SK-N-SH (cell line): ENCODE data around the gene PDLIM5. TPM values are rescaled to one million over a fixed set of nuclear protein-coding genes. Genes with fewer than 3 reads are reported as not detected.

ENCODE experiments used
- CTCF ChIA-PET: fragments of 300-600, 350-600 bp; formaldehyde crosslinking; extraction: SDS; loops from one replicate; lab custom pipeline; 2021; lab: Yijun Ruan, JAX
- POLR2A ChIA-PET: fragments of 350-600 bp; sonication (Branson Sonifier 250); formaldehyde crosslinking; extraction: SDS; loops from one replicate; lab custom pipeline; 2020; ENCODE audit warnings: antibody characterized with exemption, inconsistent platforms; lab: Yijun Ruan, JAX
- DNase-seq: peaks from one replicate; pipeline ENCODE4 v3.0.0; 2012
- H2AFZ ChIP-seq: fragments of 200-600 bp; sonication (generic); 2 replicates; pipeline ENCODE4 v1.8.1; 2016; ENCODE audit warnings: antibody characterized with exemption, mild to moderate bottlenecking, low read depth
- H3F3A ChIP-seq: fragments of 200-600 bp; sonication (generic); replicated peaks from 2 replicates; pipeline ENCODE3; 2016; ENCODE audit warnings: antibody characterized with exemption, mild to moderate bottlenecking; ENCODE audit not compliant: insufficient read depth
- H3K27ac ChIP-seq, 2 experiments: fragments of 200-500 bp in 1 of 2; fragments of 200-600 bp in 1 of 2; sonication (Bioruptor generic) in 1 of 2; sonication (generic), shearing (Covaris generic) in 1 of 2; 2 replicates each; pipeline versions ENCODE4 v1.5.1 to v1.6.1; 2014 to 2016; ENCODE audit warnings: low read depth in 2 of 2, inconsistent platforms in 1 of 2, low read length in 1 of 2, mild to moderate bottlenecking in 1 of 2, mixed read lengths in 1 of 2
- H3K27me3 ChIP-seq: fragments of 200-600 bp; sonication (generic), shearing (Covaris generic); 2 replicates; pipeline ENCODE4 v1.6.1; 2016; ENCODE audit warnings: mixed run types; ENCODE audit not compliant: insufficient read depth
- H3K36me3 ChIP-seq, 2 experiments: fragments of 200-500 bp in 1 of 2; fragments of 200-600 bp in 1 of 2; sonication (Bioruptor generic) in 1 of 2; sonication (generic) in 1 of 2; replicated peaks in 1 of 2; 2 replicates each; pipeline versions ENCODE3 to v1.5.1; 2014 to 2016; ENCODE audit warnings: low read length in 1 of 2, mild to moderate bottlenecking in 1 of 2; ENCODE audit not compliant: insufficient read depth in 2 of 2, control insufficient read depth in 1 of 2
- H3K4me1 ChIP-seq, 2 experiments: fragments of 200-500 bp in 1 of 2; fragments of 200-600 bp in 1 of 2; sonication (Bioruptor generic) in 1 of 2; sonication (generic), shearing (Covaris generic) in 1 of 2; 2 replicates each; pipeline versions ENCODE4 v1.5.1 to v1.6.1; 2014 to 2016; ENCODE audit warnings: low read depth in 1 of 2, low read length in 1 of 2, mixed run types in 1 of 2; ENCODE audit not compliant: insufficient read depth in 2 of 2, control insufficient read depth in 1 of 2
- H3K4me2 ChIP-seq: fragments of 200-600 bp; sonication (generic), shearing (Covaris generic); 2 replicates; pipeline ENCODE4 v1.6.1; 2017; ENCODE audit warnings: mixed run types
- H3K4me3 ChIP-seq, 2 experiments: fragments of 200-500 bp in 1 of 2; fragments of 200-600 bp in 1 of 2; sonication (Bioruptor generic) in 1 of 2; sonication (generic), shearing (Covaris generic) in 1 of 2; 2 replicates each; pipeline versions ENCODE4 v1.5.1 to v1.8.1; 2014 to 2016; ENCODE audit warnings: low read depth in 2 of 2, inconsistent platforms in 1 of 2, low read length in 1 of 2, mild to moderate bottlenecking in 1 of 2, mixed read lengths in 1 of 2, moderate library complexity in 1 of 2
- H3K79me2 ChIP-seq: fragments of 200-600 bp; sonication (generic); 2 replicates; pipeline ENCODE4 v1.8.1; 2017; ENCODE audit warnings: mild to moderate bottlenecking; ENCODE audit not compliant: insufficient read depth
- H3K9ac ChIP-seq: fragments of 200-600 bp; sonication (generic); 2 replicates; pipeline ENCODE4 v1.6.1; 2017; ENCODE audit warnings: mixed run types
- H3K9me2 ChIP-seq: fragments of 200-600 bp; sonication (generic); 2 replicates; pipeline ENCODE4 v1.6.1; 2017; ENCODE audit warnings: mixed run types
- H3K9me3 ChIP-seq: fragments of 200-600 bp; sonication (generic); 2 replicates; pipeline ENCODE4 v1.6.1; 2017; ENCODE audit warnings: mixed run types, mild to moderate bottlenecking, moderate library complexity
- H4K20me1 ChIP-seq: fragments of 200-600 bp; sonication (generic); 2 replicates; pipeline ENCODE4 v1.6.1; 2017; ENCODE audit warnings: mild to moderate bottlenecking, mixed run types; ENCODE audit not compliant: insufficient read depth
- CHD2 ChIP-seq: fragments of 150-350 bp; IDR thresholded peaks from 2 replicates; pipeline ENCODE4 v1.6.1; 2018; ENCODE audit warnings: low read length; ENCODE audit not compliant: partially characterized antibody
- EZH2phosphoT487 ChIP-seq: fragments of 200-600 bp; sonication (generic); IDR thresholded peaks from 2 replicates; pipeline ENCODE4 v1.6.1; 2017; ENCODE audit warnings: low read depth, mixed run types, mild to moderate bottlenecking, antibody characterized with exemption, moderate library complexity, borderline replicate concordance
- FOXM1 ChIP-seq: IDR thresholded peaks from 2 replicates; pipeline ENCODE4 v1.4.0; 2012; ENCODE audit warnings: low read depth, mild to moderate bottlenecking
- MEF2A ChIP-seq: IDR thresholded peaks from 2 replicates; pipeline ENCODE4 v1.4.0; 2012; ENCODE audit warnings: low read depth, borderline replicate concordance
- MXI1 ChIP-seq: IDR thresholded peaks from 2 replicates; pipeline ENCODE4 v1.6.1; 2012; ENCODE audit warnings: mild to moderate bottlenecking, low read depth, low read length, improper control_type of control experiment
- NFIC ChIP-seq: IDR thresholded peaks from 2 replicates; pipeline ENCODE4 v1.4.0; 2012; ENCODE audit warnings: borderline replicate concordance
- POLR2AphosphoS5 ChIP-seq: IDR thresholded peaks from 2 replicates; pipeline ENCODE4 v1.6.1; 2012; ENCODE audit warnings: low read depth, low read length
- RAD21 ChIP-seq: IDR thresholded peaks from 2 replicates; pipeline ENCODE4 v1.6.1; 2012; ENCODE audit warnings: mild to moderate bottlenecking, low read length
- RFX5 ChIP-seq: IDR thresholded peaks from 2 replicates; pipeline ENCODE4 v1.6.1; 2012; ENCODE audit warnings: mild to moderate bottlenecking, improper control_type of control experiment, low read length
- RXRA ChIP-seq: IDR thresholded peaks from 2 replicates; pipeline ENCODE4 v1.4.0; 2012; ENCODE audit warnings: low read depth, mild to moderate bottlenecking, borderline replicate concordance
- SMC3 ChIP-seq: IDR thresholded peaks from 2 replicates; pipeline ENCODE4 v1.6.1; 2012; ENCODE audit warnings: low read depth, low read length, improper control_type of control experiment
- TAF1 ChIP-seq: IDR thresholded peaks from 2 replicates; pipeline ENCODE4 v1.6.1; 2012; ENCODE audit warnings: low read depth, mild to moderate bottlenecking, low read length, moderate library complexity, borderline replicate concordance
- TCF12 ChIP-seq: IDR thresholded peaks from 2 replicates; pipeline ENCODE4 v1.4.0; 2012
- USF2 ChIP-seq: fragments of 150-350 bp; IDR thresholded peaks from 2 replicates; pipeline ENCODE4 v1.6.1; 2017; ENCODE audit warnings: antibody characterized with exemption, low read length, low read depth, borderline replicate concordance
- WGBS: methylation state at CpG from one replicate; pipeline ENCODE4 v1.1.6; 2017; ENCODE audit warnings: low lambda C conversion rate; 5-methylcytosine and 5-hydroxymethylcytosine counted together
- polyA plus RNA-seq, 3 experiments: library from polyadenylated mRNA; depleted of rRNA; stranded (reverse); fragments of >200 nt; gene quantifications; 2 replicates each; pipeline ENCODE4 v1.2.3, GENCODE V29; 2012
- TF ChIP-seq, protein P1 (sequence below): IDR thresholded peaks from 2 replicates; pipeline ENCODE4 v1.6.1; 2012; ENCODE audit warnings: mild to moderate bottlenecking, low read depth, low read length, moderate library complexity
- TF ChIP-seq, protein P2 (sequence below): IDR thresholded peaks from 2 replicates; pipeline ENCODE4 v1.4.0; 2012; ENCODE audit warnings: low read depth
- TF ChIP-seq, protein P3 (sequence below): IDR thresholded peaks from 2 replicates; pipeline ENCODE4 v1.4.0; 2012; ENCODE audit warnings: low read depth, borderline replicate concordance
- TF ChIP-seq, protein P4 (sequence below): IDR thresholded peaks from 2 replicates; pipeline ENCODE4; 2012

PDLIM5 gene
- polyA plus RNA-seq, 1 of the 3 experiments (the other 2 are of a cell fraction) = 36.7 TPM

DNA sequence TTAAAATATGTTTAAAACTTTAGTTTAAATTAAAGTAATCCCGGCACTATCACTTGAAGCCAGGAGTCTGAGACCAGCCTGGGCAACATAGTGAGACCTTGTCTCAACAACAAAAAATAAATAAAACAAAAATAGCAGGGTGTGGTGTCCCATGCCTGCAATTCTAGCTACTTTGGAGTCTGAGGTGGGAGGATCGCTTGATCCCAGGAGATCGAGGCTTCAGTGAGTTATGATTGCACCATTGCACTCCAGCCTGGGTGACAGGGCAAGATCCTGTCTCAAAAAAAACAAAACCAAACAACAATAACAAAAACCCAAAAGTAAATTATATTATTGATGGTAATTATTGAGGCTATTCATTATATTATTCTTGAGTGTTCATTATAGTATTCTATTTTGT is 9.9 kb upstream of the PDLIM5 start:
- H4K20me1 ChIP-seq = no peaks in the 10 kb centered on the region
- TF ChIP-seq, protein P1, sequence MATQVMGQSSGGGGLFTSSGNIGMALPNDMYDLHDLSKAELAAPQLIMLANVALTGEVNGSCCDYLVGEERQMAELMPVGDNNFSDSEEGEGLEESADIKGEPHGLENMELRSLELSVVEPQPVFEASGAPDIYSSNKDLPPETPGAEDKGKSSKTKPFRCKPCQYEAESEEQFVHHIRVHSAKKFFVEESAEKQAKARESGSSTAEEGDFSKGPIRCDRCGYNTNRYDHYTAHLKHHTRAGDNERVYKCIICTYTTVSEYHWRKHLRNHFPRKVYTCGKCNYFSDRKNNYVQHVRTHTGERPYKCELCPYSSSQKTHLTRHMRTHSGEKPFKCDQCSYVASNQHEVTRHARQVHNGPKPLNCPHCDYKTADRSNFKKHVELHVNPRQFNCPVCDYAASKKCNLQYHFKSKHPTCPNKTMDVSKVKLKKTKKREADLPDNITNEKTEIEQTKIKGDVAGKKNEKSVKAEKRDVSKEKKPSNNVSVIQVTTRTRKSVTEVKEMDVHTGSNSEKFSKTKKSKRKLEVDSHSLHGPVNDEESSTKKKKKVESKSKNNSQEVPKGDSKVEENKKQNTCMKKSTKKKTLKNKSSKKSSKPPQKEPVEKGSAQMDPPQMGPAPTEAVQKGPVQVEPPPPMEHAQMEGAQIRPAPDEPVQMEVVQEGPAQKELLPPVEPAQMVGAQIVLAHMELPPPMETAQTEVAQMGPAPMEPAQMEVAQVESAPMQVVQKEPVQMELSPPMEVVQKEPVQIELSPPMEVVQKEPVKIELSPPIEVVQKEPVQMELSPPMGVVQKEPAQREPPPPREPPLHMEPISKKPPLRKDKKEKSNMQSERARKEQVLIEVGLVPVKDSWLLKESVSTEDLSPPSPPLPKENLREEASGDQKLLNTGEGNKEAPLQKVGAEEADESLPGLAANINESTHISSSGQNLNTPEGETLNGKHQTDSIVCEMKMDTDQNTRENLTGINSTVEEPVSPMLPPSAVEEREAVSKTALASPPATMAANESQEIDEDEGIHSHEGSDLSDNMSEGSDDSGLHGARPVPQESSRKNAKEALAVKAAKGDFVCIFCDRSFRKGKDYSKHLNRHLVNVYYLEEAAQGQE = no peak
- TF ChIP-seq SMC3 (no peak), MEF2A (no peak), USF2 (no peak), EZH2phosphoT487 (no peak)
- TF ChIP-seq, protein P2, sequence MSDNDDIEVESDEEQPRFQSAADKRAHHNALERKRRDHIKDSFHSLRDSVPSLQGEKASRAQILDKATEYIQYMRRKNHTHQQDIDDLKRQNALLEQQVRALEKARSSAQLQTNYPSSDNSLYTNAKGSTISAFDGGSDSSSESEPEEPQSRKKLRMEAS = no peak
- TF ChIP-seq, all 33 proteins: peak for 0
- Histone ChIP-seq H3K4me3 (no peak overlapping the region), H3K4me2 (no peak overlapping the region), H2AFZ (no peak overlapping the region), H3K27me3 (no peaks in the 10 kb centered on the region), H3F3A (peaks cover 35% of the 10 kb centered on the region), H3K9me3 (no peaks in the 10 kb centered on the region), H3K27ac (no peak overlapping the region), H3K4me1 (peaks cover 0 to 25% of the 10 kb centered on the region in 2 experiments; a peak in 1 of 4 replicates), H3K9me2 (no peaks in the 10 kb centered on the region), H3K36me3 (no peaks in the 10 kb centered on the region), H3K9ac (no peak overlapping the region), H3K79me2 (no peaks in the 10 kb centered on the region)
- 86% methylated on average over 3 of the region's 3 CpGs for WGBS
- no peak for DNase-seq
- POLR2A ChIA-PET = no interaction called here
- CTCF ChIA-PET = interaction anchor here (0.9 to 1.2 kb wide), 2 partner anchors 35 kb away, joined by 3 to 4 read pairs; no protein-coding TSS in a partner anchor

DNA sequence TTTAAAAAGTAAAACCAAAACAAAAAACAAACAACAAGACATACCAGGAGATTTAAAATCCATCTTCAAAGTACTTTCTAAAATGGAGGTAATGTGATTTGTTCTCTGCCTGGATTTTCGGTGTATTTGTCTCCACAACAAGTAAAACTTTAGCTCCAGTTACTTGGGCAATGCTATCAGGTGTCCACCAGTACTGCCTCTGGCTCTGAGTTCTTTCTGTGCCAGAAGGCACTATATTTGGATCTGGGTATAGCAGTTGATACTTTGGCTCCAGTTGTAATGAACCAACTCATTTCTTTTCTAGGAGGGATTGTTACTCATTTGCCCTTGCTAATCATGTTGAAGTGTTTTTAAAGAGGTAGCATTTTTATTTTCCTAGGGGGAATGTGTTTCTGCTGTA is 9.5 kb upstream of the PDLIM5 start:
- no peaks in the 10 kb centered on the region for H3K9me3 ChIP-seq
- H3K4me1 ChIP-seq = peaks cover 0 to 26% of the 10 kb centered on the region in 2 experiments; a peak in 1 of 4 replicates
- H3K36me3 ChIP-seq = no peaks in the 10 kb centered on the region
- H2AFZ ChIP-seq = no peak overlapping the region
- 61% methylated on average over 1 of the region's 1 CpG for WGBS
- no peak overlapping the region for H3K9ac ChIP-seq
- H3F3A ChIP-seq = peaks cover 40% of the 10 kb centered on the region
- no peak for DNase-seq
- CTCF ChIA-PET = interaction anchor here (0.7 to 0.9 kb wide), 2 partner anchors 12 to 35 kb away, joined by 3 read pairs; no protein-coding TSS in a partner anchor
- H4K20me1 ChIP-seq = no peaks in the 10 kb centered on the region
- H3K27me3 ChIP-seq = no peaks in the 10 kb centered on the region
- no peaks in the 10 kb centered on the region for H3K79me2 ChIP-seq
- no peaks in the 10 kb centered on the region for H3K9me2 ChIP-seq
- H3K4me3 ChIP-seq = no peak overlapping the region
- TF ChIP-seq CHD2 (no peak), RFX5 (no peak), RXRA (no peak), FOXM1 (no peak), POLR2AphosphoS5 (no peak), TAF1 (no peak), RAD21 (no peak), MXI1 (no peak), NFIC (no peak), TCF12 (no peak)
- TF ChIP-seq, protein P3, sequence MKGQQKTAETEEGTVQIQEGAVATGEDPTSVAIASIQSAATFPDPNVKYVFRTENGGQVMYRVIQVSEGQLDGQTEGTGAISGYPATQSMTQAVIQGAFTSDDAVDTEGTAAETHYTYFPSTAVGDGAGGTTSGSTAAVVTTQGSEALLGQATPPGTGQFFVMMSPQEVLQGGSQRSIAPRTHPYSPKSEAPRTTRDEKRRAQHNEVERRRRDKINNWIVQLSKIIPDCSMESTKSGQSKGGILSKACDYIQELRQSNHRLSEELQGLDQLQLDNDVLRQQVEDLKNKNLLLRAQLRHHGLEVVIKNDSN = no peak
- TF ChIP-seq, protein P4, sequence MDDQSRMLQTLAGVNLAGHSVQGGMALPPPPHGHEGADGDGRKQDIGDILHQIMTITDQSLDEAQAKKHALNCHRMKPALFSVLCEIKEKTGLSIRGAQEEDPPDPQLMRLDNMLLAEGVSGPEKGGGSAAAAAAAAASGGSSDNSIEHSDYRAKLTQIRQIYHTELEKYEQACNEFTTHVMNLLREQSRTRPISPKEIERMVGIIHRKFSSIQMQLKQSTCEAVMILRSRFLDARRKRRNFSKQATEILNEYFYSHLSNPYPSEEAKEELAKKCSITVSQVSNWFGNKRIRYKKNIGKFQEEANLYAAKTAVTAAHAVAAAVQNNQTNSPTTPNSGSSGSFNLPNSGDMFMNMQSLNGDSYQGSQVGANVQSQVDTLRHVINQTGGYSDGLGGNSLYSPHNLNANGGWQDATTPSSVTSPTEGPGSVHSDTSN = no peak
- TF ChIP-seq, all 33 proteins: peak for 0
- POLR2A ChIA-PET = no interaction called here
- Histone ChIP-seq H3K27ac (no peak overlapping the region), H3K4me2 (no peak overlapping the region)
